ENCODE measurements around the gene CARS2.
A peak's percentile ranks its signal among the peaks of the same experiment; 100 is the strongest.

Gene CARS2

DNA sequence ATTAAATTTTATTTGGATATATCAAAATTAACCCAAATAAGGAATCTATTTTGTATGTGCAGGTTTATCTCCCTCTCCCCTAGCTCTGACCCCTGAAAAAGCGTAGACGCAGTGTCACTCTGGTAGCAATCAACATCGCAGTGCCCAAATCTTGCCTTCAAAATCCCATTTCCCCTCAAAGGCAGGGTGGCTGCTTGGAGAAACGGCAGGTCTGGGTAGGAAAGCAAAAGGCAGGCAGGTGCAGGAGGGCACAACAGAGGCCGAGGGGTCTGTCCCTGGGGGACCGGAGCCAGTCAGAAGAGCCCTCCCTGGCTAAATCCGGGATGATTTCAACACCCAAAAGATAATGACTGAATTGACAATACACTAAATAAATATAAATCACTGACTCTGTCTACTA is 48.7 kb downstream of the CARS2 start:
- Histone ChIP-seq H3K4me1 (peaks cover 15 to 30% (median 24%) of the 10 kb centered on the region in 10 experiments; a peak in 19 of 20 replicates), H3K9ac (no peak overlapping the region), H3K27ac (peak overlapping the region in 4 of 11 experiments; percentile 44 to 62 (median 50); a peak in 5 of 22 replicates), H3K4me2 (peak overlapping the region in 5 of 11 experiments; percentile 56 to 82 (median 77); a peak in 8 of 22 replicates), H3K27me3 (no peaks in the 10 kb centered on the region), H3K36me3 (peaks cover 40 to 83% (median 57%) of the 10 kb centered on the region in 11 experiments), H3K9me3 (replicated peaks in 1 of 11) (peaks cover 23 to 35% (median 30%) of the 10 kb centered on the region in 11 experiments), H4K20me1 (peaks cover 0 to 39% (median 13%) of the 10 kb centered on the region in 11 experiments; a peak in 10 of 22 replicates), H3K4me3 (no peak overlapping the region)
- no peak for TF ChIP-seq Cebpa-rat (IDR thresholded peaks at IDR 0.05)

- TF ChIP-seq Cebpa-rat (IDR thresholded peaks at IDR 0.05), result no peak
- no peak overlapping the region for H3K4me2 ChIP-seq
- peaks cover 33 to 83% (median 53%) of the 10 kb centered on the region in 11 experiments for H3K36me3 ChIP-seq
- H3K27me3 ChIP-seq, result no peaks in the 10 kb centered on the region
- no peak overlapping the region for H3K9ac ChIP-seq
- H3K27ac ChIP-seq, result no peak overlapping the region
- H3K4me3 ChIP-seq, result no peak overlapping the region
- H3K9me3 ChIP-seq (replicated peaks in 1 of 11), result peaks cover 0 to 1% (median 0%) of the 10 kb centered on the region in 11 experiments; a peak in 2 of 22 replicates
- peaks cover 16 to 30% (median 28%) of the 10 kb centered on the region in 10 experiments; a peak in 19 of 20 replicates for H3K4me1 ChIP-seq
- peaks cover 0 to 72% (median 26%) of the 10 kb centered on the region in 11 experiments; a peak in 13 of 22 replicates for H4K20me1 ChIP-seq
These were observed 52.1 kb downstream of the CARS2 start for GRCh38 chr13:110653851-110654250.

GRCh38 chr13:110653271-110653670 is 52.6 kb downstream of the CARS2 start:
- Histone ChIP-seq H3K4me3 (no peak overlapping the region), H3K36me3 (peaks cover 33 to 83% (median 53%) of the 10 kb centered on the region in 11 experiments), H3K27me3 (no peaks in the 10 kb centered on the region), H3K4me2 (no peak overlapping the region), H3K9ac (no peak overlapping the region), H4K20me1 (peaks cover 0 to 74% (median 29%) of the 10 kb centered on the region in 11 experiments; a peak in 13 of 22 replicates), H3K27ac (no peak overlapping the region), H3K4me1 (peaks cover 10 to 31% (median 26%) of the 10 kb centered on the region in 10 experiments), H3K9me3 (replicated peaks in 1 of 11) (no peaks in the 10 kb centered on the region)
- no peak for TF ChIP-seq Cebpa-rat (IDR thresholded peaks at IDR 0.05)

- Histone ChIP-seq H3K27ac (no peak overlapping the region), H3K36me3 (peaks cover 33 to 83% (median 53%) of the 10 kb centered on the region in 11 experiments), H4K20me1 (peaks cover 0 to 78% (median 29%) of the 10 kb centered on the region in 11 experiments; a peak in 13 of 22 replicates), H3K9me3 (replicated peaks in 1 of 11) (no peaks in the 10 kb centered on the region), H3K4me1 (peaks cover 7 to 33% (median 27%) of the 10 kb centered on the region in 10 experiments), H3K27me3 (no peaks in the 10 kb centered on the region), H3K9ac (no peak overlapping the region), H3K4me2 (peak overlapping the region in 4 of 11 experiments; percentile 8 to 34 (median 20); a peak in 7 of 22 replicates), H3K4me3 (no peak overlapping the region)
- no peak for TF ChIP-seq Cebpa-rat (IDR thresholded peaks at IDR 0.05)
These were observed 53.2 kb downstream of the CARS2 start for GRCh38 chr13:110652764-110653163.

GRCh38 chr13:110652231-110652730 is 53.6 kb downstream of the CARS2 start:
- H3K4me3 ChIP-seq, result no peak overlapping the region

GRCh38 chr13:110651726-110652230 is 54.1 kb downstream of the CARS2 start:
- Histone ChIP-seq H3K27ac (no peak overlapping the region), H3K27me3 (no peaks in the 10 kb centered on the region), H3K9ac (no peak overlapping the region; a peak in 1 of 22 replicates), H4K20me1 (peaks cover 0 to 88% (median 37%) of the 10 kb centered on the region in 11 experiments; a peak in 12 of 22 replicates), H3K4me2 (peak overlapping the region in 2 of 11 experiments; percentile 11 to 34; a peak in 4 of 22 replicates), H3K4me3 (no peak overlapping the region), H3K36me3 (peaks cover 27 to 75% (median 52%) of the 10 kb centered on the region in 11 experiments), H3K4me1 (peaks cover 0 to 37% (median 27%) of the 10 kb centered on the region in 10 experiments; a peak in 15 of 20 replicates), H3K9me3 (replicated peaks in 1 of 11) (no peaks in the 10 kb centered on the region)
- TF ChIP-seq Cebpa-rat (IDR thresholded peaks at IDR 0.05), result no peak

More at GRCh38 chr13:110652231-110652730, 53.6 kb downstream of the CARS2 start:
- H3K9me3 ChIP-seq (replicated peaks in 1 of 11), result no peaks in the 10 kb centered on the region
- no peak overlapping the region for H3K9ac ChIP-seq
- peak overlapping the region in 4 of 11 experiments; percentile 8 to 34 (median 20); a peak in 9 of 22 replicates for H3K4me2 ChIP-seq
- H3K27ac ChIP-seq, result no peak overlapping the region
- peaks cover 28 to 78% (median 54%) of the 10 kb centered on the region in 11 experiments for H3K36me3 ChIP-seq
- H3K27me3 ChIP-seq, result no peaks in the 10 kb centered on the region
- TF ChIP-seq Cebpa-rat (IDR thresholded peaks at IDR 0.05), result no peak
- peaks cover 0 to 83% (median 32%) of the 10 kb centered on the region in 11 experiments; a peak in 12 of 22 replicates for H4K20me1 ChIP-seq
- peaks cover 2 to 35% (median 27%) of the 10 kb centered on the region in 10 experiments for H3K4me1 ChIP-seq

- H3K9me3 ChIP-seq (replicated peaks in 1 of 11), result no peaks in the 10 kb centered on the region
- H3K4me3 ChIP-seq, result no peak overlapping the region
These were observed 54.6 kb downstream of the CARS2 start for GRCh38 chr13:110651271-110651670.

DNA sequence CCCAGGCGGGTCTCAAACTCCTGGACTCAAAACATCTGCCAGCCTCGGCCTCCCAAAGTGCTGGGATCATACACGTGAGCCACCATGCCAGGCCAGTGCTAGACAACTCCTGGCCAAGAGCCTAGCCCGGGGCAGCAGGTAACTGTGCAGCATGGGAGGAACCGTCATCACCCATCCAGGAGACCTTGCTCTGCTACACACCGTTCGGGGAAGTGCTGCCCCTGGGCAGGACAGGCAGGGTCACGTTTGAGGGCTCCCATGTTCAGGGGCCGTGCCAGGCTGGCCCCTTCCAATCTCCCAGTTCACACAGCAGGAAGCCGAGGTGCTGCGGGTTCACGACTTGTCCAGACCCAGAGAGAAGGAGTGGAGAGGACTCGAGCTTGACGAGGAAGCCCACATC is 55.5 kb downstream of the CARS2 start:
- Histone ChIP-seq H3K4me2 (no peak overlapping the region), H3K4me1 (peaks cover 0 to 45% (median 31%) of the 10 kb centered on the region in 10 experiments; a peak in 15 of 20 replicates), H3K27me3 (no peaks in the 10 kb centered on the region), H3K9me3 (replicated peaks in 1 of 11) (no peaks in the 10 kb centered on the region), H4K20me1 (peaks cover 0 to 94% (median 49%) of the 10 kb centered on the region in 11 experiments; a peak in 17 of 22 replicates), H3K27ac (no peak overlapping the region), H3K4me3 (no peak overlapping the region), H3K36me3 (peaks cover 22 to 70% (median 45%) of the 10 kb centered on the region in 11 experiments), H3K9ac (no peak overlapping the region)
- no peak for TF ChIP-seq Cebpa-rat (IDR thresholded peaks at IDR 0.05)

More at GRCh38 chr13:110651271-110651670, 54.6 kb downstream of the CARS2 start:
- H3K27me3 ChIP-seq, result no peaks in the 10 kb centered on the region
- no peak for TF ChIP-seq Cebpa-rat (IDR thresholded peaks at IDR 0.05)
- peaks cover 27 to 71% (median 51%) of the 10 kb centered on the region in 11 experiments for H3K36me3 ChIP-seq
- H3K9ac ChIP-seq, result no peak overlapping the region; a peak in 1 of 22 replicates
- H3K4me2 ChIP-seq, result no peak overlapping the region
- no peak overlapping the region for H3K27ac ChIP-seq
- peaks cover 0 to 37% (median 27%) of the 10 kb centered on the region in 10 experiments; a peak in 15 of 20 replicates for H3K4me1 ChIP-seq
- H4K20me1 ChIP-seq, result peaks cover 0 to 93% (median 41%) of the 10 kb centered on the region in 11 experiments; a peak in 12 of 22 replicates

- Histone ChIP-seq H3K27ac (no peak overlapping the region), H3K27me3 (no peaks in the 10 kb centered on the region), H3K9me3 (replicated peaks in 1 of 11) (no peaks in the 10 kb centered on the region), H3K4me2 (no peak overlapping the region), H3K4me3 (no peak overlapping the region), H3K4me1 (peaks cover 2 to 54% (median 39%) of the 10 kb centered on the region in 10 experiments; a peak in 18 of 20 replicates), H4K20me1 (peaks cover 0 to 96% (median 58%) of the 10 kb centered on the region in 11 experiments; a peak in 17 of 22 replicates), H3K9ac (no peak overlapping the region), H3K36me3 (peaks cover 15 to 69% (median 43%) of the 10 kb centered on the region in 11 experiments)
- no peak for TF ChIP-seq Cebpa-rat (IDR thresholded peaks at IDR 0.05)
These were observed 56.4 kb downstream of the CARS2 start for GRCh38 chr13:110649551-110649950.
